HG03139 (cell line): Measurements from ENCODE around the gene CDC42SE2.
"Not testable (repeated sequence)": the region's sequence is repeated elsewhere in the genome, so short reads cannot be mapped to it uniquely, and the experiment has no call there.

Experiments
- ATAC-seq: cut with Tn5 transposase; IDR thresholded peaks from one replicate; pipeline ENCODE4 v1.9.1; 2021; ENCODE audit not compliant: unreplicated experiment

CDC42SE2 gene

GRCh38 chr5:131250751-131251475 lies 12.9 kb upstream of the CDC42SE2 start:
- ATAC-seq: no peak

GRCh38 chr5:131252824-131253171 lies 11.1 kb upstream of the CDC42SE2 start:
- ATAC-seq: peak; percentile 91

- not testable (repeated sequence) for ATAC-seq
These were observed 9.8 kb upstream of the CDC42SE2 start for GRCh38 chr5:131254025-131254424.

GRCh38 chr5:131254741-131255140 lies 9.1 kb upstream of the CDC42SE2 start:
- no peak for ATAC-seq

GRCh38 chr5:131256507-131256823 lies 7.4 kb upstream of the CDC42SE2 start:
- no peak for ATAC-seq

- no peak for ATAC-seq
These were observed 5.1 kb upstream of the CDC42SE2 start for GRCh38 chr5:131258733-131259132.

- no peak for ATAC-seq
These were observed 4.5 kb upstream of the CDC42SE2 start for GRCh38 chr5:131259326-131259725.

- no peak for ATAC-seq
These were observed 3.0 kb upstream of the CDC42SE2 start for GRCh38 chr5:131260895-131261294.

GRCh38 chr5:131261483-131261882 lies 2.4 kb upstream of the CDC42SE2 start:
- no peak for ATAC-seq

- ATAC-seq: peak; percentile 6
These were observed 806 bp upstream of the CDC42SE2 start for GRCh38 chr5:131262953-131263541.

- ATAC-seq: no peak
These were observed 722 bp downstream of the CDC42SE2 start for GRCh38 chr5:131264451-131265099.

- ATAC-seq: peak; percentile 23
These were observed 1.5 kb downstream of the CDC42SE2 start for GRCh38 chr5:131265311-131265803.

- ATAC-seq: no peak
These were observed 2.7 kb downstream of the CDC42SE2 start for GRCh38 chr5:131266370-131267060.

- no peak for ATAC-seq
These were observed 5.0 kb downstream of the CDC42SE2 start for GRCh38 chr5:131268758-131269370.

- no peak for ATAC-seq
These were observed 7.0 kb downstream of the CDC42SE2 start for GRCh38 chr5:131270809-131271208.

- ATAC-seq: not testable (repeated sequence)
These were observed 8.0 kb downstream of the CDC42SE2 start for GRCh38 chr5:131271888-131272287.

GRCh38 chr5:131272307-131272706 lies 8.5 kb downstream of the CDC42SE2 start:
- no peak for ATAC-seq

- no peak for ATAC-seq
These were observed 8.9 kb downstream of the CDC42SE2 start for GRCh38 chr5:131272724-131273123.

- ATAC-seq: no peak
These were observed 10.6 kb downstream of the CDC42SE2 start for GRCh38 chr5:131274326-131275063.

- no peak for ATAC-seq
These were observed 12.2 kb downstream of the CDC42SE2 start for GRCh38 chr5:131276072-131276471.

GRCh38 chr5:131277447-131277846 lies 13.6 kb downstream of the CDC42SE2 start:
- ATAC-seq: no peak
